H9 (cell line): ENCODE measurements around the gene ATP6AP1. TPM values are rescaled to one million over a fixed set of nuclear protein-coding genes. Genes with fewer than 3 reads are reported as not detected.

ENCODE experiments used
- DNase-seq: peaks from one replicate; pipeline ENCODE4 v3.0.0-alpha.2; 2017
- H2AFZ ChIP-seq: one replicate; pipeline ENCODE4 v1.6.1; 2013; ENCODE audit warnings: mild to moderate bottlenecking, low read length, control low read depth, moderate library complexity
- H2AK5ac ChIP-seq: 2 replicates; pipeline ENCODE4 v1.6.1; 2013; ENCODE audit warnings: low read length, control low read depth, mixed read lengths; ENCODE audit not compliant: insufficient read length
- H2BK120ac ChIP-seq: one replicate; pipeline ENCODE4 v1.6.1; 2013; ENCODE audit warnings: low read depth, mild to moderate bottlenecking, low read length, control low read depth, inconsistent platforms; ENCODE audit not compliant: poor library complexity, severe bottlenecking
- H2BK12ac ChIP-seq: 2 replicates; pipeline ENCODE4 v1.6.1; 2013; ENCODE audit warnings: low read length, control low read depth, mixed read lengths, low read depth; ENCODE audit not compliant: insufficient read length
- H2BK15ac ChIP-seq: 2 replicates; pipeline ENCODE4 v1.6.1; 2013; ENCODE audit warnings: low read depth, low read length, control low read depth
- H2BK20ac ChIP-seq: one replicate; pipeline ENCODE4 v1.6.1; 2013; ENCODE audit warnings: low read depth, mild to moderate bottlenecking, low read length, control low read depth, inconsistent platforms; ENCODE audit not compliant: poor library complexity, severe bottlenecking
- H2BK5ac ChIP-seq: 2 replicates; pipeline ENCODE4 v1.6.1; 2013; ENCODE audit warnings: low read length, control low read depth, mixed read lengths; ENCODE audit not compliant: insufficient read length
- H3K14ac ChIP-seq: 2 replicates; pipeline ENCODE4 v1.6.1; 2013; ENCODE audit warnings: low read length, control low read depth; ENCODE audit not compliant: insufficient read depth
- H3K18ac ChIP-seq: 2 replicates; pipeline ENCODE4 v1.6.1; 2013; ENCODE audit warnings: low read depth, mild to moderate bottlenecking, mixed read lengths, low read length, control low read depth; ENCODE audit not compliant: insufficient read length
- H3K23ac ChIP-seq: 2 replicates; pipeline ENCODE4 v1.6.1; 2013; ENCODE audit warnings: low read length, control low read depth, mixed read lengths, low read depth; ENCODE audit not compliant: insufficient read length
- H3K23me2 ChIP-seq: 2 replicates; pipeline ENCODE4 v1.6.1; 2013; ENCODE audit warnings: low read depth, mild to moderate bottlenecking, mixed read lengths, low read length, control low read depth; ENCODE audit not compliant: insufficient read length, poor library complexity, severe bottlenecking
- H3K27ac ChIP-seq: 2 replicates; pipeline ENCODE4 v1.5.1; 2013; ENCODE audit warnings: low read length, control low read depth, mixed read lengths, low read depth; ENCODE audit not compliant: insufficient read length
- H3K27me3 ChIP-seq: 2 replicates; pipeline ENCODE4 v1.6.1; 2013; ENCODE audit warnings: low read length, control low read depth, inconsistent platforms; ENCODE audit not compliant: insufficient read depth
- H3K4ac ChIP-seq: 2 replicates; pipeline ENCODE4 v1.6.1; 2013; ENCODE audit warnings: low read depth, mild to moderate bottlenecking, control low read depth, inconsistent platforms, low read length, moderate library complexity
- H3K4me1 ChIP-seq: 2 replicates; pipeline ENCODE4 v1.6.1; 2013; ENCODE audit warnings: low read length, control low read depth, inconsistent platforms; ENCODE audit not compliant: insufficient read depth
- H3K4me2 ChIP-seq: 2 replicates; pipeline ENCODE4 v1.6.1; 2013; ENCODE audit warnings: low read length, control low read depth, mixed read lengths; ENCODE audit not compliant: insufficient read length, insufficient read depth
- H3K56ac ChIP-seq: 2 replicates; pipeline ENCODE4 v1.6.1; 2013; ENCODE audit warnings: low read depth, mild to moderate bottlenecking, mixed read lengths, low read length, control low read depth; ENCODE audit not compliant: insufficient read length
- H3K79me1 ChIP-seq: 2 replicates; pipeline ENCODE4 v1.6.1; 2013; ENCODE audit warnings: low read depth, mild to moderate bottlenecking, moderate library complexity, low read length, control low read depth, inconsistent platforms; ENCODE audit not compliant: insufficient read depth, poor library complexity, severe bottlenecking
- H3K79me2 ChIP-seq: 2 replicates; pipeline ENCODE4 v1.6.1; 2013; ENCODE audit warnings: low read length, control low read depth, inconsistent platforms; ENCODE audit not compliant: insufficient read depth
- H3K9ac ChIP-seq: 2 replicates; pipeline ENCODE4 v1.6.1; 2013; ENCODE audit warnings: low read length, control low read depth, mixed read lengths; ENCODE audit not compliant: insufficient read length; ENCODE audit errors: extremely low read depth
- H3K9me3 ChIP-seq: one replicate; pipeline ENCODE4 v1.6.1; 2013; ENCODE audit warnings: low read depth, low read length, inconsistent platforms; ENCODE audit not compliant: control insufficient read depth
- H3T11ph ChIP-seq: one replicate; pipeline ENCODE4 v1.6.1; 2013; ENCODE audit warnings: mild to moderate bottlenecking, low read length, control low read depth, inconsistent platforms
- H4K20me1 ChIP-seq: one replicate; pipeline ENCODE4 v1.6.1; 2013; ENCODE audit not compliant: control insufficient read depth, insufficient read length, insufficient read depth
- H4K5ac ChIP-seq: 2 replicates; pipeline ENCODE4 v1.6.1; 2013; ENCODE audit warnings: low read depth, mild to moderate bottlenecking, mixed read lengths, low read length, control low read depth; ENCODE audit not compliant: insufficient read length
- H4K8ac ChIP-seq: replicated peaks from 2 replicates; pipeline ENCODE4 v1.6.1; 2013; ENCODE audit warnings: low read length, control low read depth, mixed read lengths, low read depth; ENCODE audit not compliant: insufficient read length
- H4K91ac ChIP-seq: 2 replicates; pipeline ENCODE4 v1.6.1; 2013; ENCODE audit warnings: low read depth, mild to moderate bottlenecking, moderate library complexity, mixed read lengths, low read length, control low read depth; ENCODE audit not compliant: insufficient read length
- H3K27ac Mint-ChIP-seq, 3 experiments: 2 replicates in 2 of 3; 3 replicates in 1 of 3; pipeline ENCODE4 v1.8.0; 2020 to 2021; ENCODE audit warnings: mixed read lengths in 3 of 3, mild to moderate bottlenecking in 1 of 3, moderate library complexity in 1 of 3
- H3K27me3 Mint-ChIP-seq: 2 replicates; pipeline ENCODE4 v1.8.0; 2021; ENCODE audit warnings: low read depth, mild to moderate bottlenecking, moderate library complexity, mixed read lengths
- H3K36me3 Mint-ChIP-seq, 3 experiments: 2 replicates in 2 of 3; 3 replicates in 1 of 3; pipeline ENCODE4 v1.8.0; 2020 to 2021; ENCODE audit warnings: low read depth in 3 of 3, mixed read lengths in 3 of 3; ENCODE audit not compliant: insufficient read depth in 1 of 3
- H3K4me1 Mint-ChIP-seq, 2 experiments: 2 replicates each; pipeline ENCODE4 v1.8.0; 2020; ENCODE audit warnings: mixed read lengths in 2 of 2
- H3K4me3 Mint-ChIP-seq, 2 experiments: 2 replicates in 1 of 2; 3 replicates in 1 of 2; pipeline ENCODE4 v1.8.0; 2020 to 2021; ENCODE audit warnings: mild to moderate bottlenecking in 2 of 2, mixed read lengths in 2 of 2, moderate library complexity in 1 of 2
- H3K9me3 Mint-ChIP-seq, 2 experiments: 2 replicates in 1 of 2; 3 replicates in 1 of 2; pipeline ENCODE4 v1.8.0; 2020; ENCODE audit warnings: mild to moderate bottlenecking in 2 of 2, mixed read lengths in 2 of 2, moderate library complexity in 1 of 2
- WGBS: extraction: QIAGEN DNeasy Blood & Tissue Kit; methylation state at CpG from one replicate; pipeline ENCODE4 v1.1.7; 2013; ENCODE audit warnings: missing lambda C conversion rate, low lambda C conversion rate, mixed read lengths; ENCODE audit not compliant: insufficient read length; ENCODE audit errors: extremely low coverage; 5-methylcytosine and 5-hydroxymethylcytosine counted together
- total RNA-seq: library from RNA; stranded (reverse); gene quantifications from 2 replicates; pipeline ENCODE4 v1.2.1, GENCODE V29; 2021
- TF ChIP-seq, protein P1 (sequence below): fragments of 200-600 bp; sonication (generic); conservative IDR thresholded peaks from 3 replicates; pipeline ENCODE4 v1.8.0; 2021; ENCODE audit warnings: antibody characterized with exemption, mild to moderate bottlenecking

Gene ATP6AP1
- total RNA-seq, 1 experiment from 2014 or later, result 45.6 TPM

DNA sequence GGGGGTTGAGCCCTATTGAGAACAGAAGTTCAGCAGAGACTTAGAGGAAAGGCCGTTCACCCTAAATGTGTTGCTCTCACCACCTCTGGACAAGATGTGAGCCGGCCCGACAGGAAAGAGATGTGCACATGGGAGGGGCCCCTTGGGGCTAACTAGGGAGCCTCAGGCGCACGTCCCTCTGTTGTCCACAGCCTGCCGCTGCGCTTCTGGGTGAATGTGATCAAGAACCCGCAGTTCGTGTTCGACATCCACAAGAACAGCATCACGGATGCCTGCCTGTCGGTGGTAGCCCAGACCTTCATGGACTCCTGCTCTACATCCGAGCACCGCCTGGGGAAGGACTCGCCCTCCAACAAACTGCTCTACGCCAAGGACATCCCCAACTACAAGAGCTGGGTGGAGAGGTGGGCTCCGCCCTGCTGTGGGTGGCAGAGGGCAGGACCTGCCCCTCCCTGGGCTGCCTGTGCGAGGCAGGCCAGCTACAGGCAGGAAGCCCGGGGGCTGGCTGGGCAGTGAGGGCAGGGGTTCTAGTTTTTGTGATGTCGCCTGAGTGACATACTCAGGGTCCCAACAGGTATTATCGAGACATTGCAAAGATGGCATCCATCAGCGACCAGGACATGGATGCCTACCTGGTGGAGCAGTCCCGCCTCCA, 42.6 kb downstream of the ATP6AP1 start:
- Mint-ChIP-seq H3K27me3 (peaks cover 2% of the 10 kb centered on the region; the same call in 1 of the 2 replicates), H3K4me3 (no peak overlapping the region), H3K36me3 (peaks cover 21 to 61% (median 56%) of the 10 kb centered on the region in 3 experiments), H3K9me3 (peaks cover 54 to 86% of the 10 kb centered on the region in 2 experiments), H3K27ac (no peak overlapping the region), H3K4me1 (no peaks in the 10 kb centered on the region)
- no peak overlapping the region for H3K23ac ChIP-seq
- no peaks in the 10 kb centered on the region for H4K20me1 ChIP-seq
- no peak overlapping the region for H2AK5ac ChIP-seq
- no peak overlapping the region for H4K5ac ChIP-seq
- H3K4me2 ChIP-seq, result no peak overlapping the region
- H2BK120ac ChIP-seq, result no peak overlapping the region
- no peak overlapping the region for H4K91ac ChIP-seq
- H2BK5ac ChIP-seq, result no peak overlapping the region
- no peak overlapping the region for H2BK12ac ChIP-seq
- TF ChIP-seq, protein P1, sequence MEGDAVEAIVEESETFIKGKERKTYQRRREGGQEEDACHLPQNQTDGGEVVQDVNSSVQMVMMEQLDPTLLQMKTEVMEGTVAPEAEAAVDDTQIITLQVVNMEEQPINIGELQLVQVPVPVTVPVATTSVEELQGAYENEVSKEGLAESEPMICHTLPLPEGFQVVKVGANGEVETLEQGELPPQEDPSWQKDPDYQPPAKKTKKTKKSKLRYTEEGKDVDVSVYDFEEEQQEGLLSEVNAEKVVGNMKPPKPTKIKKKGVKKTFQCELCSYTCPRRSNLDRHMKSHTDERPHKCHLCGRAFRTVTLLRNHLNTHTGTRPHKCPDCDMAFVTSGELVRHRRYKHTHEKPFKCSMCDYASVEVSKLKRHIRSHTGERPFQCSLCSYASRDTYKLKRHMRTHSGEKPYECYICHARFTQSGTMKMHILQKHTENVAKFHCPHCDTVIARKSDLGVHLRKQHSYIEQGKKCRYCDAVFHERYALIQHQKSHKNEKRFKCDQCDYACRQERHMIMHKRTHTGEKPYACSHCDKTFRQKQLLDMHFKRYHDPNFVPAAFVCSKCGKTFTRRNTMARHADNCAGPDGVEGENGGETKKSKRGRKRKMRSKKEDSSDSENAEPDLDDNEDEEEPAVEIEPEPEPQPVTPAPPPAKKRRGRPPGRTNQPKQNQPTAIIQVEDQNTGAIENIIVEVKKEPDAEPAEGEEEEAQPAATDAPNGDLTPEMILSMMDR, result no peak
- no peaks in the 10 kb centered on the region for H3K23me2 ChIP-seq
- no peak overlapping the region for H4K8ac ChIP-seq
- H3K18ac ChIP-seq, result no peak overlapping the region
- no peak overlapping the region for H2BK15ac ChIP-seq
- peaks cover 21% of the 10 kb centered on the region for H3K9me3 ChIP-seq
- WGBS, result no CpG with 5 or more reads among the region's 23 CpGs
- H3K4me1 ChIP-seq, result no peaks in the 10 kb centered on the region
- no peaks in the 10 kb centered on the region for H3K27me3 ChIP-seq
- H3T11ph ChIP-seq, result no peak overlapping the region
- DNase-seq, result no peak
- no peak overlapping the region for H2BK20ac ChIP-seq
- H3K14ac ChIP-seq, result no peak overlapping the region; the same call in 1 of the 2 replicates
- H3K4ac ChIP-seq, result no peak overlapping the region
- H3K27ac ChIP-seq, result no peak overlapping the region
- no peak overlapping the region for H3K56ac ChIP-seq
- no peaks in the 10 kb centered on the region for H3K79me1 ChIP-seq
- no peaks in the 10 kb centered on the region for H3K79me2 ChIP-seq
- H2AFZ ChIP-seq, result no peak overlapping the region
- H3K9ac ChIP-seq, result no peak overlapping the region
